SKM-1 treated with dmso at 0.1 percent for 144 hours (cell line): ENCODE results near the gene TRIP13.
"Not testable (repeated sequence)": the region's sequence is repeated elsewhere in the genome, so short reads cannot be mapped to it uniquely, and the experiment has no call there.

Experiments used
- DNase-seq: peaks from one replicate; lab custom pipeline; 2025; ENCODE audit not compliant: unreplicated experiment; lab: John Stamatoyannopoulos, UW

TRIP13 gene

GRCh38 chr5:892394-893136, at the start of gene TRIP13, which contains the start of gene BRD9:
TSS of gene TRIP13 (plus strand) at chr5:892884. CDS start at chr5:892999, 115 bp downstream.
TSS of gene BRD9 (minus strand) at chr5:892801. CDS start at chr5:892657, 144 bp downstream.
- peak; percentile 69 for DNase-seq

- DNase-seq = not testable (repeated sequence)
Measured at GRCh38 chr5:843371-843770, 49.3 kb upstream of the TRIP13 start.

- not testable (repeated sequence) for DNase-seq
Measured at GRCh38 chr5:843926-844325, 48.8 kb upstream of the TRIP13 start.

GRCh38 chr5:844426-844825, 48.3 kb upstream of the TRIP13 start:
- DNase-seq = not testable (repeated sequence)

GRCh38 chr5:845031-845675, 47.5 kb upstream of the TRIP13 start:
- DNase-seq = not testable (repeated sequence)

GRCh38 chr5:845676-846601, 46.7 kb upstream of the TRIP13 start:
- DNase-seq = not testable (repeated sequence)

GRCh38 chr5:846602-847091, 46.0 kb upstream of the TRIP13 start:
- not testable (repeated sequence) for DNase-seq

- DNase-seq = not testable (repeated sequence)
Measured at GRCh38 chr5:847212-847611, 45.5 kb upstream of the TRIP13 start.

GRCh38 chr5:847736-848135, 44.9 kb upstream of the TRIP13 start:
- not testable (repeated sequence) for DNase-seq

- DNase-seq = no peak
Measured at GRCh38 chr5:848671-849111, 44.0 kb upstream of the TRIP13 start.

- DNase-seq = no peak
Measured at GRCh38 chr5:849651-850301, 42.9 kb upstream of the TRIP13 start.

GRCh38 chr5:850511-851006, 42.1 kb upstream of the TRIP13 start, which contains the start of gene ZDHHC11:
TSS of gene ZDHHC11 (minus strand) at chr5:850986. CDS start at chr5:850602, 384 bp downstream.
- no peak for DNase-seq

- DNase-seq = no peak
Measured at GRCh38 chr5:851076-851475, 41.6 kb upstream of the TRIP13 start.

- no peak for DNase-seq
Measured at GRCh38 chr5:851553-851952, 41.1 kb upstream of the TRIP13 start.

- DNase-seq = no peak
Measured at GRCh38 chr5:852018-852417, 40.7 kb upstream of the TRIP13 start.

GRCh38 chr5:852431-853401, 40.0 kb upstream of the TRIP13 start:
- DNase-seq = no peak

GRCh38 chr5:853416-854090, 39.1 kb upstream of the TRIP13 start:
- DNase-seq = not testable (repeated sequence)

- DNase-seq = no peak
Measured at GRCh38 chr5:854217-854616, 38.5 kb upstream of the TRIP13 start.
